Panc1 (cell line): ENCODE results near the gene CDH9.

ENCODE experiments used
- POLR2AphosphoS5 ChIP-seq: IDR thresholded peaks from 2 replicates; pipeline ENCODE4 v1.6.1; 2012; ENCODE audit warnings: mild to moderate bottlenecking, low read depth, low read length, moderate library complexity
- TCF7L2 ChIP-seq: IDR thresholded peaks from 2 replicates; pipeline ENCODE4 v1.6.1; 2011; ENCODE audit warnings: mild to moderate bottlenecking, low read depth, low read length, inconsistent platforms
- TF ChIP-seq, protein P1 (sequence below): fragments of 450-650 bp; IDR thresholded peaks from 2 replicates; pipeline ENCODE4 v1.5.1; 2017; ENCODE audit warnings: mild to moderate bottlenecking
- TF ChIP-seq, protein P2 (sequence below), 2 experiments: IDR thresholded peaks; 2 replicates each; pipeline ENCODE4 v1.6.1; 2011 to 2012; ENCODE audit warnings: low read depth in 2 of 2, control low read depth in 1 of 2, low read length in 1 of 2, mild to moderate bottlenecking in 1 of 2, moderate library complexity in 1 of 2; ENCODE audit not compliant: insufficient read depth in 1 of 2

DNA sequence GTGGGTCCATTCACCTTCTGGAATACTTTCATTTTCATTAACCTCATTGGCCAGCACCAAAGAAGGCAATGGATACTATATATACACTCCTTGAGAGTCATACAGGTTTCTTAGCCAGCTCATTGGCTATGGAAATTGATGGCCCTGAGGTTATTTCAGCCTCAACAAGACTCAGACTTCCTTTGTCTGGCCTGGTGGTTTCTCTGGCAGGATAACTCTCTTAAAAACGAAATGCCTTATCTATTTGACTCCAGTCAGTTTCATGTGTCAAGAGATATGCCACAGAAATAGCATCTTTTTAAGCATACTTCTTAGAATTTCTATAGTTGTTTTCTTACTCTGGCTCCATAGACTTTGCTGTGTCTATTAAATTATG, 28.9 kb downstream of the CDH9 start:
- TF ChIP-seq, protein P1, sequence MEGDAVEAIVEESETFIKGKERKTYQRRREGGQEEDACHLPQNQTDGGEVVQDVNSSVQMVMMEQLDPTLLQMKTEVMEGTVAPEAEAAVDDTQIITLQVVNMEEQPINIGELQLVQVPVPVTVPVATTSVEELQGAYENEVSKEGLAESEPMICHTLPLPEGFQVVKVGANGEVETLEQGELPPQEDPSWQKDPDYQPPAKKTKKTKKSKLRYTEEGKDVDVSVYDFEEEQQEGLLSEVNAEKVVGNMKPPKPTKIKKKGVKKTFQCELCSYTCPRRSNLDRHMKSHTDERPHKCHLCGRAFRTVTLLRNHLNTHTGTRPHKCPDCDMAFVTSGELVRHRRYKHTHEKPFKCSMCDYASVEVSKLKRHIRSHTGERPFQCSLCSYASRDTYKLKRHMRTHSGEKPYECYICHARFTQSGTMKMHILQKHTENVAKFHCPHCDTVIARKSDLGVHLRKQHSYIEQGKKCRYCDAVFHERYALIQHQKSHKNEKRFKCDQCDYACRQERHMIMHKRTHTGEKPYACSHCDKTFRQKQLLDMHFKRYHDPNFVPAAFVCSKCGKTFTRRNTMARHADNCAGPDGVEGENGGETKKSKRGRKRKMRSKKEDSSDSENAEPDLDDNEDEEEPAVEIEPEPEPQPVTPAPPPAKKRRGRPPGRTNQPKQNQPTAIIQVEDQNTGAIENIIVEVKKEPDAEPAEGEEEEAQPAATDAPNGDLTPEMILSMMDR: no peak
- TF ChIP-seq TCF7L2 (no peak), POLR2AphosphoS5 (no peak)
- TF ChIP-seq, protein P2, sequence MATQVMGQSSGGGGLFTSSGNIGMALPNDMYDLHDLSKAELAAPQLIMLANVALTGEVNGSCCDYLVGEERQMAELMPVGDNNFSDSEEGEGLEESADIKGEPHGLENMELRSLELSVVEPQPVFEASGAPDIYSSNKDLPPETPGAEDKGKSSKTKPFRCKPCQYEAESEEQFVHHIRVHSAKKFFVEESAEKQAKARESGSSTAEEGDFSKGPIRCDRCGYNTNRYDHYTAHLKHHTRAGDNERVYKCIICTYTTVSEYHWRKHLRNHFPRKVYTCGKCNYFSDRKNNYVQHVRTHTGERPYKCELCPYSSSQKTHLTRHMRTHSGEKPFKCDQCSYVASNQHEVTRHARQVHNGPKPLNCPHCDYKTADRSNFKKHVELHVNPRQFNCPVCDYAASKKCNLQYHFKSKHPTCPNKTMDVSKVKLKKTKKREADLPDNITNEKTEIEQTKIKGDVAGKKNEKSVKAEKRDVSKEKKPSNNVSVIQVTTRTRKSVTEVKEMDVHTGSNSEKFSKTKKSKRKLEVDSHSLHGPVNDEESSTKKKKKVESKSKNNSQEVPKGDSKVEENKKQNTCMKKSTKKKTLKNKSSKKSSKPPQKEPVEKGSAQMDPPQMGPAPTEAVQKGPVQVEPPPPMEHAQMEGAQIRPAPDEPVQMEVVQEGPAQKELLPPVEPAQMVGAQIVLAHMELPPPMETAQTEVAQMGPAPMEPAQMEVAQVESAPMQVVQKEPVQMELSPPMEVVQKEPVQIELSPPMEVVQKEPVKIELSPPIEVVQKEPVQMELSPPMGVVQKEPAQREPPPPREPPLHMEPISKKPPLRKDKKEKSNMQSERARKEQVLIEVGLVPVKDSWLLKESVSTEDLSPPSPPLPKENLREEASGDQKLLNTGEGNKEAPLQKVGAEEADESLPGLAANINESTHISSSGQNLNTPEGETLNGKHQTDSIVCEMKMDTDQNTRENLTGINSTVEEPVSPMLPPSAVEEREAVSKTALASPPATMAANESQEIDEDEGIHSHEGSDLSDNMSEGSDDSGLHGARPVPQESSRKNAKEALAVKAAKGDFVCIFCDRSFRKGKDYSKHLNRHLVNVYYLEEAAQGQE (IDR thresholded peaks at IDR 0.05; ENCODE audit: insufficient read depth in 1 of 2, low read depth in 2 of 2, low read length in 1 of 2): no peak
